GM19043 (cell line): Measurements from ENCODE around the gene CDK16.
A peak's percentile ranks its signal among the peaks of the same experiment; 100 is the strongest.

Experiments used
- ATAC-seq: cut with Tn5 transposase; IDR thresholded peaks from one replicate; pipeline ENCODE4 v1.9.1; 2021; ENCODE audit warnings: low read depth; ENCODE audit not compliant: unreplicated experiment

The CDK16 gene

DNA sequence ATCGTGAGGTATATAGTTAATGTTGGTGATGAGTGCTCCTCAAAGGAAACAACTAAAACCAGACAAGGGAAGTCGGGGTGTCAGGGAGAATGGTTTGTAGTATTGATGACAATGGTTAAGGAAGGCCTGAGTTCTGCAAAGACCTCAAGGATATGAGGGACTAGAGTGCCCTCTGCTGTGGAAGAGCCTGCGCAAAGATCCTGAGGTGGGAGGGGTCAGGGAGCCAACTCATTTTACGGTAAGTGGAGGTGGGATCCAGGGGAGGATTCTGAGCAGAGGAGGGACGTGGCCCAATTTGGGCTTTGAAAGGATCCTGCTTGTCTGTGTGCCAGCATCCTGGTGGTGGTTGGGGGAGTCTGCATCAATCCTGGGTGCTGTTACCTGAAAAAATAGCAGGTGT is 13.5 kb upstream of the CDK16 start:
- no peak for ATAC-seq

DNA sequence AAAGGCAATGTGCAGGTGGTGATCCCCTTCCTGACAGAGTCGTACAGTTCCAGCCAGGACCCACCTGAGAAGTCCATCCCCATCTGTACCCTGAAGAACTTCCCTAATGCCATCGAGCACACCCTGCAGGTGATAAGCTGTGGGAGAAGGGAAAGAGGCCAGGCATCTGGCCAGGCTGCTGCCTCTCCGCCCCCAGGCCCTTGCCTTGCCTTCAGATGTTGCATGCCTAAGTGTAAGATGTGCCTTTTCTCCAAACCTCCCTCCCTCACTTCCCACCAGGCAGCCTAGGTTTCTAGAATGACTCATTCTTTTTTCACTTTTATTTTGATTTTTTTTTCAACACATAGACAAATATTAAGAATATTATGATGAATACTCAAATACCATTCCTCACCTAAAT is 12.2 kb upstream of the CDK16 start:
- no peak for ATAC-seq

- ATAC-seq: no peak
Measured at GRCh38 chrX:47208108-47208507, 10.4 kb upstream of the CDK16 start.

- no peak for ATAC-seq
Measured at GRCh38 chrX:47209508-47210238, 8.8 kb upstream of the CDK16 start.

GRCh38 chrX:47210661-47211425 is 7.6 kb upstream of the CDK16 start:
- ATAC-seq: no peak

- no peak for ATAC-seq
Measured at GRCh38 chrX:47212381-47213293, 5.8 kb upstream of the CDK16 start.

DNA sequence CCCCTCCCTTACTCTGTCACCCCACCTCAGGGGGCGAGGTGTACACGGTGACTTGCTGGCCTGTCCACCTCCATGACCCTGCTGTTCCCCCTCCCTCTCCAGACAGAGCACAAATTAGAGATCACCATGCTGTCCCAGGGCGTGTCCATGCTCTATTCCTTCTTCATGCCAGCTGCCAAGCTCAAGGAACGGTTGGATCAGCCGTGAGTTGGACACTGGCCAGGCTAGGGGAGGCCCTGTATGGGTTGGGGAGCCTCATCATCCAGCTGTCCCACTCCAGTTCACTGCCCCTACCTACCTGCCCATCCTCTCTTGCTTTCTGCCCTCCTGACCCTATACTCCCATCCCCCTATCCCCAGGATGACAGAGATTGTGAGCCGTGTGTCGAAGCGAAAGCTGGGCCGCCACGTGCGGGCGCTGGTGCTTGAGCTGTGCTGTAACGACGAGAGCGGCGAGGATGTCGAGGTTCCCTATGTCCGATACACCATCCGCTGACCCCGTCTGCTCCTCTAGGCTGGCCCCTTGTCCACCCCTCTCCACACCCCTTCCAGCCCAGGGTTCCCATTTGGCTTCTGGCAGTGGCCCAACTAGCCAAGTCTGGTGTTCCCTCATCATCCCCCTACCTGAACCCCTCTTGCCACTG is 3.9 kb upstream of the CDK16 start:
- ATAC-seq: no peak

GRCh38 chrX:47215291-47215900 is 3.1 kb upstream of the CDK16 start:
- no peak for ATAC-seq

DNA sequence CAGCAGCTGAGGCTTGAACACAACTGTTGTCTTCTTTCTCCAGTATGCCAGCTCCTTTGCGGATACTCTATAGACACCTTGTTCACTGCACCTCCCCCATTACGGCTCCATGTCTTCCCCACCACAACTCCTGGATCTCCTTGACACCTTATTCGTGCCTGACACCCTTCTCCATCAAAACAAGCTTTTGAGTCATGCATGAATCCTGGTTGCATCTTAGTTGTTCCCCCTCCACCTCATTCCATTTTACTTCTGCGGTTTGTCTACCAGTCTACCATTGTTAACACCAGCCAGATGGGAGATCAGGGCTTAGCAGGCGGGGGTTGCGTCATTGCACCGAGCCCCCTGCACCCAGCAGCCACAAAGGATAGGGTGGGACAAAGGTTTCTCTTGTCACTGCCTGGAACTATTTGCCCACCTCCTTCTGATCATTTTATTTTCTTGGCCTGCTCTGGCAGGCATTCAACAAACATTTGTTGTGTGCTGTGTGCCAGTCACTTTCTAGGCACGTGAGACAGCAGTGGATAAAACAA is 2.0 kb upstream of the CDK16 start:
- no peak for ATAC-seq

GRCh38 chrX:47217121-47217851 is 1.2 kb upstream of the CDK16 start:
- ATAC-seq: no peak

GRCh38 chrX:47217852-47218279 is 615 bp upstream of the CDK16 start:
- ATAC-seq: peak; percentile 89

DNA sequence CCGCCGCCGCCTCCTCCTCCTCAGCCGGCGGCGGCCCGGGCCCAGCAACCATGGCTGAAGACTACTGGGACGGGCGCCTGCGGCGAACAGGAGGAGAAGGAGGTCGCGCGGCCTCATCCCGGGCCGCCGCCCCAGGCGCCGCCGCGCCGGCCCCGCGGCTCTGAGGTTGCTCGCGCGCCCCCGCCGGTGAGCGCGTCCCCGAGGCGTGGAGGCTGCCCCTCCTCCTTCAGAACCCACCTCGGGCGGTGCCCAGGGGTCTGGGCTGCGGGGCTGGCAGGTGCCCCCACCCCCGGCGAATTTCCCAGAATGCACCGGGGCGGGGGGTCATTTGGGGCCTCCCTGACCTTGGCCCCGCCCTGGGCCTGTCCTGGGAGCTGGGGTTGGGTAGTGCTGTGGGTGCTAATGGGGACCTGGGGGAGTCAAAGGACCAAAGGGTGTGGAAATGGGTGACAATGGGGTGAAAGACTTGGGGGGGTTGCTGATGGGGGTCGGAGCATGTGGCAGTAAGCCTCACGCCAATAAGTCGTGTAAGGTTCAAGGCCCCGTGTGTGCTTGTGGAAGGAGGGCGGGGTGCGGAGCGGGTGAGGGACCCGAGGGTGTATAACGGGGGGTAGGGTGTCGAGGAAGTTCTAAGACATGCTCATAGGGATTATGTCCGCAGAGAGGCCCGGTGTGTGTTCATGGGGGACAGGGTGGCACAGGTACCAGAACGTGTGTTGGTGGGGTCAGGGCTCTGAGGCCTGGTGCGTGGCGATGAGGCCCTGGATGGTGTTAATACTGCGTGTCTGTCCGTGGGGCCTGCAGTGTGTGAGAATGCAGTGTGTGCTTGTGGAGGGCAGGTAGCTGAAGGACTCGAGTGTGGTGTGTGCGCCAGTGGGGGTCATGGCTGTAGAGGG is 687 bp downstream of the CDK16 start:
- ATAC-seq: no peak

- ATAC-seq: no peak
Measured at GRCh38 chrX:47221756-47222155, 3.3 kb downstream of the CDK16 start.

GRCh38 chrX:47222751-47223350 is 4.4 kb downstream of the CDK16 start:
- no peak for ATAC-seq

DNA sequence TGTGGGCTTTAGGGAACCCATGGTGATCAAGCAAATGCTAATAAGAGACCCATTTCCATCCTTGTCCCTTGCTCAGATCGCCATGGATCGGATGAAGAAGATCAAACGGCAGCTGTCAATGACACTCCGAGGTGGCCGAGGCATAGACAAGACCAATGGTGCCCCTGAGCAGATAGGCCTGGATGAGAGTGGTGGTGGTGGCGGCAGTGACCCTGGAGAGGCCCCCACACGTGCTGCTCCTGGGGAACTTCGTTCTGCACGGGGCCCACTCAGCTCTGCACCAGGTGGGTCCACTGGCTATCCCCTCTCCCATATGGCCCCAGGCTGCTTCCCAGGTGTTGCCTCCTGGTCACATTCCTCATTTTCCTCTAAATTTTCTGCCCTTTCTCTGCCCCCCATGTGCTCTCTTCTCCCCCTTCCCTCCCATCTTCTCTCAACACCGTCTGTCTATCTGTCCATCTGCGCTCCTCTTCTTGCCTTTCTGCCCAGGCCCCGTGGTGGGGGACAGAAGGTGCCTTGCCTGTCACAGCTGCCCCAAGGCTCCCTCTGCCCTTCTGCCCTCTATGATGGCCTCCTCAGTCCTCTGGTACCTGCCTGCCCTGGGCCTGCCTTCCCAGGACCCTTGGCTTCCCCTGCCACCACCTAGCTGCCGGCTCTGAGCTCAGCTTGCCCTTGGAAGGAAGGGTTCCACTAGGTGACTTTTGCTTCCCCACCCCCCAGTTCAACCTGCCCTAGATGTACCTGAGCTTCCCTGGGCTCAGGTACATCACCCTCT is 5.2 kb downstream of the CDK16 start:
- no peak for ATAC-seq

GRCh38 chrX:47224266-47224895 is 5.9 kb downstream of the CDK16 start:
- ATAC-seq: no peak

GRCh38 chrX:47224896-47225290 is 6.4 kb downstream of the CDK16 start:
- no peak for ATAC-seq
